Measurements from ENCODE around the gene PCYT2. TPM values are rescaled to one million over a fixed set of nuclear protein-coding genes. Genes with fewer than 3 reads are reported as not detected.

The PCYT2 gene
- total RNA-seq, 2 experiments from 2014 or later = 15.9 to 16.6 TPM

GRCh38 chr17:81930142-81931125, 19.2 kb upstream of the PCYT2 start:
- intact Hi-C loops (cut with micrococcal nuclease) = no loop called here
- peaks cover 13% of the 10 kb centered on the region for H3K36me3 Mint-ChIP-seq (ENCODE audit: low read depth)
- H3K9me3 Mint-ChIP-seq = no peaks in the 10 kb centered on the region
- peaks cover 5% of the 10 kb centered on the region for H3K27me3 Mint-ChIP-seq (ENCODE audit: low read depth)
- H3K27ac Mint-ChIP-seq = no peak overlapping the region
- CTCF ChIA-PET = interaction anchor here (0.7 kb wide), 1 partner anchor 25 kb away, joined by 4 read pairs; no protein-coding TSS in a partner anchor
- no peak for DNase-seq
- no peak overlapping the region for H3K4me3 Mint-ChIP-seq
- peaks cover 18% of the 10 kb centered on the region for H3K4me1 Mint-ChIP-seq (ENCODE audit: low read depth)

- intact Hi-C loops (cut with micrococcal nuclease) = loop anchor here (2.0 kb wide), 1 partner anchor 169 kb away; the partner anchor contains the start of gene FASN
- no peak for DNase-seq
- Mint-ChIP-seq H3K4me3 (peak overlapping the region; percentile 70), H3K4me1 (ENCODE audit: low read depth) (peaks cover 21% of the 10 kb centered on the region), H3K27ac (no peak overlapping the region), H3K9me3 (no peaks in the 10 kb centered on the region), H3K27me3 (ENCODE audit: low read depth) (peaks cover 5% of the 10 kb centered on the region), H3K36me3 (ENCODE audit: low read depth) (peaks cover 13% of the 10 kb centered on the region)
- CTCF ChIA-PET = interaction anchor here (0.7 kb wide), 1 partner anchor 15 kb away, joined by 5 read pairs; no protein-coding TSS in a partner anchor
Observed at GRCh38 chr17:81929253-81930141, 18.3 kb upstream of the PCYT2 start.

GRCh38 chr17:81928544-81929252, 17.5 kb upstream of the PCYT2 start:
- Mint-ChIP-seq H3K36me3 (ENCODE audit: low read depth) (peaks cover 8% of the 10 kb centered on the region), H3K27ac (no peak overlapping the region)

GRCh38 chr17:81927653-81928543, 16.7 kb upstream of the PCYT2 start, which contains the start of gene MAFG:
MAFG (minus strand) TSS chr17:81927735; CDS start chr17:81923185, 4,550 bp downstream.
- H3K4me3 Mint-ChIP-seq = peak within 1 kb of the TSS; percentile 76
- peaks cover 5% of the 10 kb centered on the region for H3K27me3 Mint-ChIP-seq (ENCODE audit: low read depth)
- DNase-seq = peak; percentile 88
- no peaks in the 10 kb centered on the region for H3K9me3 Mint-ChIP-seq
- H3K27ac Mint-ChIP-seq = peak within 1 kb of the TSS; percentile 86
- intact Hi-C loops (cut with micrococcal nuclease) = loop anchor here (1.0 to 2.0 kb wide), 7 partner anchors 10 to 284 kb away; partner anchors contain the start of genes ALYREF, ANAPC11, ARHGDIA and ASPSCR1
- CTCF ChIA-PET = interaction anchor here (0.6 to 2.6 kb wide), 7 partner anchors 8 to 95 kb away, joined by 3 to 7 read pairs (median 3); partner anchors contain the start of genes CENPX and SIRT7
- peaks cover 26% of the 10 kb centered on the region for H3K4me1 Mint-ChIP-seq (ENCODE audit: low read depth)
- peaks cover 2% of the 10 kb centered on the region for H3K36me3 Mint-ChIP-seq (ENCODE audit: low read depth)

More at GRCh38 chr17:81928544-81929252, 17.5 kb upstream of the PCYT2 start:
- H3K9me3 Mint-ChIP-seq = no peaks in the 10 kb centered on the region
- CTCF ChIA-PET = interaction anchor here (0.6 to 2.6 kb wide), 3 partner anchors 9 to 38 kb away, joined by 3 to 7 read pairs (median 4); partner anchors contain the start of gene SIRT7
- intact Hi-C loops (cut with micrococcal nuclease) = loop anchor here (2.0 kb wide), 1 partner anchor 170 kb away; the partner anchor contains the start of gene FASN
- peak overlapping the region; percentile 70 for H3K4me3 Mint-ChIP-seq
- no peak for DNase-seq
- peaks cover 5% of the 10 kb centered on the region for H3K27me3 Mint-ChIP-seq (ENCODE audit: low read depth)
- peaks cover 27% of the 10 kb centered on the region for H3K4me1 Mint-ChIP-seq (ENCODE audit: low read depth)

DNA sequence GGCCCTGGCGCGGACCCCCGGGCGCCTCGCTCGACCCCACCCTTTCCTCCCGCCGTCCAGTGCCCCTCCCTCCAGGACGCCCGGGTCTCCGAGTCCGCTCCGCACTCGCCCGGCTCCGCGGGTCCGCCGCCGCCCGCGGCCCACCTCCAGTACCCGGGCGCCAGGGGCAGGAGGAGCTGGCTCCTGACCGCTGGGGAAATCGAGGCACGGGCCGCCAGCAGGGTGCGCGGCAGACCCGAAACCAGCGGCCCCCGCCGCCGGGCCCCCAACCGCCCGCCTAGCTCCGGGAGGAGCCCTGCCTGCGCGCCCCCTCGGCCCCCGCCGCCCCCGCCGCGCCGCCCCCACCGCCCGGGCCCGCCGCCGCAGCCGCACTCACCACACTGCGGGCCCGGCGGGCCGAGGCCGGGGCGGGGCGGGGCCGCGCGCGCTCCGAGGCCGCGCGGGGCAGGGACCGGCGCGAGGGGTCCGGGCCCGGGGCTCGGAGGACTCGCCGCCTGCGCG, 16.0 kb upstream of the PCYT2 start:
- CTCF ChIA-PET = interaction anchor here (0.7 to 2.6 kb wide), 4 partner anchors 7 to 95 kb away, joined by 3 to 7 read pairs (median 4); partner anchors contain the start of genes CENPX and SIRT7
- no peak for DNase-seq
- H3K36me3 Mint-ChIP-seq (ENCODE audit: low read depth) = peaks cover 1% of the 10 kb centered on the region
- peaks cover 5% of the 10 kb centered on the region for H3K27me3 Mint-ChIP-seq (ENCODE audit: low read depth)
- peak overlapping the region; percentile 55 for H3K4me3 Mint-ChIP-seq
- H3K27ac Mint-ChIP-seq = no peak overlapping the region
- intact Hi-C loops (cut with micrococcal nuclease) = loop anchor here (1.0 to 2.0 kb wide), 6 partner anchors 9 to 285 kb away; partner anchors contain the start of genes ALYREF, ANAPC11, ARHGDIA and ASPSCR1
- H3K9me3 Mint-ChIP-seq = no peaks in the 10 kb centered on the region
- H3K4me1 Mint-ChIP-seq (ENCODE audit: low read depth) = peaks cover 25% of the 10 kb centered on the region

DNA sequence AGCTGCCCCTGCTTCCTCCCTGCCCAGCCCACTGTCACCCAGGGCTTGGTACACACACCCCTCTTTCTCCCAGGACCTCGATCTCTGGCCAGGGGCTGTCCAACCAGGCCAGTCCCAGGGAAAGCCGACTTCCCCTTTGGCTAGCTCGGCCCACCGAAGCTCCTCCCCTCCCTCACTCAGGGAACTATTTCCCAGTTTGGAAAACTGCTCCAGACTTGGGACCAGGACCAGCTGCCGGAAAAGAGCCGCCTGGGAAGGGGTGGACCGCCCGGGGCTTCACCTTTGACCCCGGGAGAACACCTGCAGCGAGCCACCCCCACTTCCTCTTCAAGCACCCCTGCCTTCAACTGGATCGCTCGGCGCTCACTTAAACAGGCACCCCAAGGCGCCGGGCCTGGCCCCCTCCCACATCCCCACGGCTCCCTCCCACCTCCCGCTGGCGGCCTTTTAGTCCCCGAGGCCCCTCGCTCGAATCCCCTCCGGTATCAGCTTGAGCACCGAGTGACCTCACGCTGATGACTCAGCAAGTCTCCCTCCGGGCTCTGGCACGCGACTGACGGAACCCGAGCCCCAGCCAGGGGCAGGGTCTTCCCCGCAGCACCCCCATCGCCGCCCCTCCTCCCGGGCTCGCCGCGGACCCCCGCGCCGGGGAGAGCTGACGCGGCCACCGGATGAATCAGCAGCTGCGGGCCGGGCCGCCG, 15.4 kb upstream of the PCYT2 start:
- CTCF ChIA-PET = interaction anchor here (0.9 to 2.6 kb wide), 2 partner anchors 9 to 10 kb away, joined by 3 to 7 read pairs; partner anchors contain the start of gene SIRT7
- peaks cover 5% of the 10 kb centered on the region for H3K27me3 Mint-ChIP-seq (ENCODE audit: low read depth)
- peak overlapping the region; percentile 86 for H3K27ac Mint-ChIP-seq
- H3K9me3 Mint-ChIP-seq = no peaks in the 10 kb centered on the region
- H3K36me3 Mint-ChIP-seq (ENCODE audit: low read depth) = peaks cover 2% of the 10 kb centered on the region
- H3K4me3 Mint-ChIP-seq = peak overlapping the region; percentile 76
- DNase-seq = peak; percentile 71
- H3K4me1 Mint-ChIP-seq (ENCODE audit: low read depth) = peaks cover 25% of the 10 kb centered on the region
- intact Hi-C loops (cut with micrococcal nuclease) = loop anchor here (1.0 to 2.0 kb wide), 6 partner anchors 8 to 286 kb away; partner anchors contain the start of genes ALYREF, ANAPC11, ARHGDIA and ASPSCR1

DNA sequence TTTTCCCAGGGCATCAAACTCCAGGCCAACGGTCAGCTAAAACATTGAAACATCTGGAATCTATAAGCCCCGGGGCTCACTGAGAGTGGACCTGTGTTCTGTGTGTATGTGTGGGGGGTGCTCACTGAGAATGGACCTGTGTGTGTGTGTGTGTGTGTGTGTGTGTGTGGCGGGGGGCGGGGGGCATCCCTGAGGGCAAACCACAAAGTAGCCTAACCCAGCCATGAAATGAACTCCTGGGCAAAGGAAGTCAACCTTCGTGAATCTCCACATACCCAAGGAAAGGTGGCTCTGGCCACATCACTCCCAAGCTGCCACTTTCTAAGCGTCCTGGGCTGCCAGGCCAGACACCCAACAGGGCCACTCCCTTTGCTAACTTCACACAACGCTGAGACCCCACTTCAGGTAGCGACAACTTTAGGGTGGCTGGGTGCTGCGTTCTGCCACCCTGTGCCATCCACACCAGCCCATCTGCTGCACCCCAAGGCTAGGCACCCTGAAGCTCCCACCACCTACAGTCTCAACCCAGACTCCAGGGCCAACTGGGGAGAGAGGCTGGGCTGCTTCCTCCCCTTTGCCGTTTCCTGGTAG, 14.8 kb upstream of the PCYT2 start:
- H3K4me1 Mint-ChIP-seq (ENCODE audit: low read depth) = peaks cover 25% of the 10 kb centered on the region
- no peaks in the 10 kb centered on the region for H3K9me3 Mint-ChIP-seq
- CTCF ChIA-PET = interaction anchor here (0.9 to 2.6 kb wide), 2 partner anchors 9 to 10 kb away, joined by 3 to 7 read pairs; partner anchors contain the start of gene SIRT7
- intact Hi-C loops (cut with micrococcal nuclease) = loop anchor here (2.0 kb wide), 4 partner anchors 35 to 65 kb away; partner anchors contain the start of genes ALYREF, ANAPC11, ARHGDIA and ASPSCR1
- peak overlapping the region; percentile 86 for H3K27ac Mint-ChIP-seq
- no peak for DNase-seq
- H3K27me3 Mint-ChIP-seq (ENCODE audit: low read depth) = peaks cover 5% of the 10 kb centered on the region
- H3K36me3 Mint-ChIP-seq (ENCODE audit: low read depth) = peaks cover 2% of the 10 kb centered on the region
- H3K4me3 Mint-ChIP-seq = peak overlapping the region; percentile 76

GRCh38 chr17:81924557-81925532, 13.6 kb upstream of the PCYT2 start:
- Mint-ChIP-seq H3K36me3 (ENCODE audit: low read depth) (peaks cover 2% of the 10 kb centered on the region), H3K4me1 (ENCODE audit: low read depth) (peaks cover 25% of the 10 kb centered on the region), H3K27me3 (ENCODE audit: low read depth) (peaks cover 3% of the 10 kb centered on the region), H3K4me3 (peak overlapping the region; percentile 29), H3K27ac (peak overlapping the region; percentile 30), H3K9me3 (no peaks in the 10 kb centered on the region)
- DNase-seq = no peak
- intact Hi-C loops (cut with micrococcal nuclease) = no loop called here
- CTCF ChIA-PET = interaction anchor here (1.3 kb wide), 1 partner anchor 54 kb away, joined by 4 read pairs; the partner anchor contains the start of gene ARHGDIA

All from activated naive CD4-positive, alpha-beta T cell treated with anti-CD3 and anti-CD28 coated beads for 36 hours (primary cell).